Body of pancreas (tissue), 4 donors: ENCODE measurements around the gene TMEM123. TPM values are rescaled to one million over a fixed set of nuclear protein-coding genes. Genes with fewer than 3 reads are reported as not detected.
A peak's percentile ranks its signal among the peaks of the same experiment; 100 is the strongest.

Experiments used
- ATAC-seq: fragments of 150-250 bp; one replicate; pipeline ENCODE4 v1.9.1; 2016
- DNase-seq, 4 donors: peaks; one replicate each; pipeline ENCODE4 v3.0.0-alpha.2; 2019
- H3K27ac ChIP-seq, 4 donors: fragments of 200-600 bp; sonication (generic); 1 replicate in 3 of 4; 2 replicates in 1 of 4; pipeline versions ENCODE4 v1.5.1 to v1.6.1; 2016 to 2019; ENCODE audit warnings: mild to moderate bottlenecking in 1 of 4, mixed read lengths in 1 of 4, moderate library complexity in 1 of 4
- H3K27me3 ChIP-seq, 2 donors: fragments of 200-600 bp; sonication (generic); one replicate each; pipeline ENCODE4 v1.6.0; 2016; ENCODE audit warnings: mild to moderate bottlenecking in 1 of 2
- H3K36me3 ChIP-seq, 2 donors: fragments of 200-600 bp; sonication (generic); replicated peaks in 1 of 2; 2 replicates each; pipeline ENCODE4 v1.5.1; 2016; ENCODE audit warnings: low read depth in 2 of 2; ENCODE audit not compliant: insufficient read depth in 1 of 2
- H3K4me1 ChIP-seq: fragments of 200-600 bp; sonication (generic); one replicate; pipeline ENCODE4 v1.6.0; 2016
- H3K4me3 ChIP-seq, 2 donors: fragments of 200-600 bp; sonication (generic); 1 replicate in 1 of 2; 2 replicates in 1 of 2; pipeline ENCODE4 v1.5.1; 2016 to 2019
- H3K9me3 ChIP-seq, 3 donors: fragments of 200-600 bp; sonication (generic); 1 replicate in 2 of 3; 2 replicates in 1 of 3; pipeline ENCODE4 v1.5.1; 2016
- CTCF ChIP-seq, 7 experiments: fragments of 450-650 bp in 4 of 7; fragments of 200-600 bp in 3 of 7; sonication (generic) in 3 of 7; IDR thresholded peaks; one replicate each; pipeline ENCODE4 v1.5.1; 2016 to 2019; ENCODE audit warnings: antibody characterized with exemption in 7 of 7
- POLR2A ChIP-seq, 3 donors: fragments of 450-650 bp; IDR thresholded peaks; one replicate each; pipeline ENCODE4 v1.6.1; 2016; ENCODE audit warnings: antibody characterized with exemption in 3 of 3, mild to moderate bottlenecking in 2 of 3
- WGBS, 2 donors: methylation state at CpG; one replicate each; pipeline ENCODE4 v1.1.5; 2017; 5-methylcytosine and 5-hydroxymethylcytosine counted together
- intact Hi-C: fragments of 100-400 bp; cut with DNase I; formaldehyde crosslinking; loops from one replicate; pipeline ENCODE4 v1.15.1; 2023
- total RNA-seq, 2 donors: library from RNA; depleted of rRNA; stranded (reverse); fragments of >200 nt; gene quantifications; one replicate each; pipeline ENCODE4 v1.1.0, GENCODE V29; 2016

The TMEM123 gene
- total RNA-seq, 2 donors from 2014 or later = 40.2 to 82.5 TPM

- intact Hi-C loops = no loop called here
- 86 to 93% methylated on average over 3 of the region's 3 CpGs for WGBS, 2 donors
- TF ChIP-seq POLR2A (IDR thresholded peaks at IDR 0.05) (no peak), CTCF (IDR thresholded peaks at IDR 0.05) (no peak)
- no peak for DNase-seq
- Histone ChIP-seq H3K4me1 (peaks cover 36% of the 10 kb centered on the region), H3K27me3 (no peaks in the 10 kb centered on the region), H3K36me3 (no peaks in the 10 kb centered on the region), H3K4me3 (no peak overlapping the region), H3K27ac (no peak overlapping the region), H3K9me3 (no peaks in the 10 kb centered on the region)
- ATAC-seq = no peak
Observed at GRCh38 chr11:102470251-102470650, 17.7 kb upstream of the TMEM123 start.

DNA sequence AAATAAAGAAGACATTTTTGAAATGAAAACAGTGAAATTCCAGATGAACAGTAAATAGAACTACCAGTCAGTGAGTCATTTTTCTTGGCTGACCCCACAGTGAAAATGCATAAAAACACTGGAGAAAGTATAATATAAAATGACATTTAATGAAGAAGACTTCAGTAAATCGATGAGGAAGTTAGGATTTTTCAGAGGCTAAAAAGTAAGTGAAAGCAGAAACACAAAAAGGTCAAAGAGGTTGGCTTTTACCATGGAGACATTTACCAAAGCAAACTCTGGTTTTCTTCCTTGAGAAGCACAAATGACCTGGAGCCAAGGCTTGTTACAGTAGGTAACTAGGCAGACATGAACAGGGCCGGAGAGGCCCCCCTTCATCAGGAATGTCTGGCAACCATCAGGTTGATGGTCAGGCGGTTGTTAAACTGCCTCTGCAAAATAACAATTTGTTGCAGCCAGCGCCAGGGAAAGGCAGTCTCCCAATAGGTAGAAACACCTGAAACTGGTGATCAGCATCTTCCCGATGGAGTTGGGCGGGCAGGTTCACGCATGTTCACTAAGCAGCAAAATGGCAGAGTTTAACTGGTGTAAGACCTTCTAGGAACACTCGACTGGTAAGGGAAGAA is 16.7 kb upstream of the TMEM123 start:
- DNase-seq (peak in 2 of 4 donors; percentile 38 to 39), ATAC-seq (peak; percentile 51)
- TF ChIP-seq CTCF (IDR thresholded peaks at IDR 0.05) = no peak
- no peak for TF ChIP-seq POLR2A (IDR thresholded peaks at IDR 0.05)
- Histone ChIP-seq H3K27me3 (no peaks in the 10 kb centered on the region), H3K4me1 (peaks cover 36% of the 10 kb centered on the region), H3K36me3 (no peaks in the 10 kb centered on the region), H3K4me3 (no peak overlapping the region), H3K27ac (peak overlapping the region in 3 of 4 donors; percentile 24 to 55 (median 42)), H3K9me3 (no peaks in the 10 kb centered on the region)
- WGBS, 2 donors = 81 to 83% methylated on average over 8 of the region's 8 CpGs
- intact Hi-C loops = no loop called here

GRCh38 chr11:102468616-102469195 is 16.1 kb upstream of the TMEM123 start:
- H3K4me1 ChIP-seq = peaks cover 36% of the 10 kb centered on the region
- TF ChIP-seq CTCF (IDR thresholded peaks at IDR 0.05) = no peak
- TF ChIP-seq POLR2A (IDR thresholded peaks at IDR 0.05) = no peak
- no peaks in the 10 kb centered on the region for H3K9me3 ChIP-seq
- H3K27me3 ChIP-seq = no peaks in the 10 kb centered on the region
- no peak for DNase-seq
- no peak overlapping the region for H3K4me3 ChIP-seq
- 73% methylated on average over 6 of the region's 6 CpGs for WGBS, 2 donors
- H3K36me3 ChIP-seq = no peaks in the 10 kb centered on the region
- H3K27ac ChIP-seq = peak overlapping the region in 3 of 4 donors; percentile 24 to 55 (median 42)
- ATAC-seq = no peak
- intact Hi-C loops = no loop called here

DNA sequence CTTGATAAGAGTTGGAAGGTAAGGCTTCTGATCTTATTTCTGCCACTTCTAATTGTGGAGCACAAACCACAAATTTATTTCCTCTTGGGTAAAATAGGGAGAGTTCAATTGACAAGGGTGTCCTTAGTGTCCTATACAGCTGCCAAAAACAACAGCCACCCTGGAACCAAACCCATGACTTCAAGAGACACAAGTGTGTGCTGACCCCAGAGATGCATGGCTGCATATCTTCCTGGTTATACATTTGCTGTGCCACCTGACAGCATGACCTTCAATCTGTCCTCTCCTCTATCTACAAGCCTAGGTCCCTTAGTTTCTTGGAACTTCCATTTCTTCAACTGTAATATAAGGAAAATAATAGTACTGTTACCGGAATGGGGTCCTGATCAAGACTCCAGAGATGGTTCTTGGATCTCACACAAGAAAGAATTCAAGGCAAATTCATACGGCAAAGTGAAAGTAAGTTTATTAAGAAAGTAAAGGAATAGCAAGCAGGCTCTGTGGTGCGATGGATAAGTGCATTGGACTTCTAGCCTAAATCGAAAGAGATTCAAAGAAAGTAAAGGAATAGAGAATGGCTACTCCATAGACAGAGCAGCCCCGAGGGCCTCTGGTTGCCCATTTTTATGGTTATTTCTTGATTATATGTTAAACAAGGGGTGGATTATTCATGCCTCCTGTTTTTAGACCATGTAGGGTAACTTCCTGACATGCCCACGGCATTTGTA is 15.5 kb upstream of the TMEM123 start:
- TF ChIP-seq CTCF (IDR thresholded peaks at IDR 0.05) (no peak), POLR2A (IDR thresholded peaks at IDR 0.05) (no peak)
- Histone ChIP-seq H3K27me3 (no peaks in the 10 kb centered on the region), H3K9me3 (no peaks in the 10 kb centered on the region), H3K4me1 (peaks cover 37% of the 10 kb centered on the region), H3K36me3 (no peaks in the 10 kb centered on the region), H3K27ac (peak overlapping the region; percentile 53 to 62 (median 56)), H3K4me3 (no peak overlapping the region)
- 91% methylated on average over 6 of the region's 6 CpGs for WGBS, 2 donors
- intact Hi-C loops = no loop called here
- no peak for DNase-seq
- no peak for ATAC-seq
